CD4-positive, alpha-beta T cell treated with Interleukin-10 for 1 hour (primary cell): ENCODE measurements around the gene VPS33B.

Source experiments
- DNase-seq: peaks from one replicate; pipeline ENCODE4 v3.0.0-alpha.2; 2020

The VPS33B gene

DNA sequence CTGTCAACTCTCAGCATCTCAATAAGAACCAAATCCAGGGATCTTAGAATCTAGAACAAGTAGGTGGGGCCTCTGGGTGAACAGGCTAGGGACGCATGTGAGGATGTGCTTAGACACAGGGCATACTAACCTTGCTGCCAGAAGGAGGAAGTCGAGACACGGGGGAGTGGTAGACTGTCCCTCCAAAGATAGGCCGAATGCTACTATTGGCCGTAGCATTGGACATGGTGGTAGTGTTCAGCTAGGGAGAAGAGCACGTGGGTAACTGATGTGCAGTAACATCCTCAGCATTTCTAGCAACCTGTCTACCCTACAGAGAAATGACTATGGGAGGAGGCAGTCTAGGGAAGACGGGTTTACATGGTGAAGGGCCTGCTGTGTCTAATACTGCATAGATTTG is 52.1 kb downstream of the VPS33B start:
- DNase-seq: no peak

DNA sequence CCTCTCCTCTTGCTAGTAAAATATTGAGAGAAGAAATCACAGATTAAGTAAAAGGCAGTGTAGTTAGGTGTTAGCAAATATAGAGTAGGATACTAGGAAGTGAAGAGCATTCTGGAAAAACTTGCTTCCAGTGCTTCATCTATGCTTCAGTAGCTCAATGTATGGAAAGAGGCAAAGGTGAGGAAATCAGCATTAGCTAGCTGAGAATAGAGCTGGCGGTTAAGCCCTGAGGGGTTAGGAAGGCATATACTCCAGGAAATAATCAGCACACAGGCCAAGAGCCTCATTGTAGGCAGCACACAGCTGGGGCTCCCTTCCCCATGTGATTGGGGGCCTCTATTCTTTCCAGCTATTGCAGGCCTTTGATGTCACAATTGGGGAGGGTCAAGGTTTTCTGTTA is 54.0 kb downstream of the VPS33B start:
- DNase-seq: no peak

DNA sequence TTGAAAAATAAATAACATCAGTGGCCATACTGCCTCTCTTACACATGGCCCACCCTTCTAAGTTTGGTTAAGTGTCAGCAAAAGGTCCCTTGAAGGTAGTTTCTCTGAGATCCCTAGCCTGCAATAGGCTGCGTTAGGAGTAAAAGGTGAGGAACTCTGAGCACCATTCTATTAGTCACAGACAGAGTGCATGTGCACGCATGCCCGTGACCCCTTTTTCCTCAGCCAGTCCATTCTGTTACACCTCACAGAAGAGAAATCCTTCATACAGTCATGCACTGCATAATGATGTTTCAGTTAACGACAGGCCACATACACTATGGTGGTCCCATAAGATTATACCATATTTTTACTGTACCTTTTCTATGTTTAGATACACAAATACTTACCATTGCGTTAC is 55.2 kb downstream of the VPS33B start:
- no peak for DNase-seq

DNA sequence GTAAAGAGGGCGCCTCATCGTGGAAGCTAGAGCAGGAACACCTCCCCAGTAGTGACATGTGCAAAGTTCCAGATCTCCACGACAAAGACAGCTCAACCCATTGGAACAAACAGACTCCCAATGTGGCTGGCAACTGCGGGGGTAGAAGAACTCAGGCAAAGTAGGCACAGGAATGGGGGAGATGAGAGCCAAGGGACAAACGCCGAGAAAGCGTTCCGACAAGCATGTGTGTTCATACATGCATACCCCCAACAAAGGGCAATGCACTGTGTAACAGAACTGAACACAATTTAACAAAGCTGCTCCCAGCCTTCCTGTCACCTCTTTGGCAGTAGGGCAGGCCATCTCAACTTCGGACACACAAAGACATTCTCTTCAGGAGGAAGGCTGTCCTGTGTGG is 56.1 kb downstream of the VPS33B start:
- no peak for DNase-seq

DNA sequence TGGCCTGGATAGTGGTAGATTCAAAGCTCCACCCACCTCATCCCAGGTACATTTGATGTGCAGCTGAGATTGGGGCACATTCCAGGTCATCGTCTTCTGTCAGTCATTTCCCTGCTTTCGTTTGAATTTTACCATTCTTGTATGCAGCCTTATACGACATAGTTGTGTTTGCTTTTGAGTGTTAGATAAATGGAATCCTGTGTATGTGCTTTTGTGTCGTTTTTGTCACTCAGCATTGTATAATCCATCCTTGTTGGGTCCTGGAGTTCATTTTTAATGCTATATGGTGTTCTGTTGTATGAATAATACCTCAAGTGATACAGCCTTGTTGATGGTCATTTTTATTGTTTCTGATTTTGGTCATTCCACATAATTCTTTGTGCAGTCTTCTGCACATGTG is 60.4 kb downstream of the VPS33B start:
- no peak for DNase-seq

DNA sequence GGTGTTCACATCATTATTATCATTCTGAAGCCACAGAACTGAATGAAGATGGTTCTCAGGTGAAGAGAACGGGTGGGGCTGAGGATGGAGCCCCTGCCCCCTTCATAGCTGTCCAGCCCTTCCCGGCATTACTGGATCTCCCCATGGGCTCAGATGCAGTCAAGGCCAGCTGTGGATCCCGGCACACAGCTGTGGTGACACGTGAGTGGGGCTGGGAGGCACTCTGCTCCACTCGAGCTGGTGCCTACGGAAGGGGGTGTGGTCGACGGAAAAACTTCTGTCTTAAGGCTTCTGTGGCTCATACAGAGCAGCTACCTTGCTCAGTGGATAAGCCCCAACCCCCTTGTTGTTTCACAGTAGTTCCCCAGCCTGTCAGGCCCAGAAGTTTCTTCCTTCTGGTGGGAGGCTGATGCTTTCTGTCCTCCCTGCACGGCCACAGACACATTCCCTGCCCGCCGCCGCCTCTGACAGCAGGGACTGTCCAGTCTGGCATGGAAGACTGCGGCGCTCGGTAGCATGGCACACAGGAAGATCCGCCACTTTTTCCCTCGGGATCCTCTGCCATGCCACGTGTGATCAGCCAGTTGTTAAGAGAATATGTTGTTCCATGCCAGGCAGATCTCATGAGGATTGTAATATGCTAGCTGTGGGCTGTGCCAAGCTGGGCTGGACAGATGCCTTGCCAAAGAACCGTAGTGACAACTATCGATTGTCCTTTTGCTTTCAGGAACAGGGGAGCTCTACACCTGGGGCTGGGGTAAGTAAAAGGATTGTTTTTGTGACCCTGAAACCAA is 61.9 kb downstream of the VPS33B start:
- no peak for DNase-seq

DNA sequence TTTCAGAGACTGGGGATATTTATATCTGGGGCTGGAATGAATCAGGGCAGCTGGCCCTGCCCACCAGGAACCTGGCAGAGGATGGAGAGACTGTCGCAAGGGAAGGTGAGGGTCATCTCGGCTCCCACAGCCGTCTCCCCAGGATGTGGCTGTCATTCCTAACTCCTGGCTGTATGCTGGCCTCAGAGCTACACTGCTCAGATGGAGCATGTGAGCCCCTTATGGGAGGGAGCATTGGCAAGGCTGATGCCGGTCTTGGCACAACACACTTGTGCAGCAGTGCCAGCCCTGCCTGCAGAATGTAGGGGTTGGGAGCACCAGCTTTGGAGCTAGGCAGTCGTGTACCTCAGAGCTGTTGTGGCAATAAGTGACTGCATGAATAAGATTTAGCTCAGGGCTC is 62.5 kb downstream of the VPS33B start:
- DNase-seq: no peak

DNA sequence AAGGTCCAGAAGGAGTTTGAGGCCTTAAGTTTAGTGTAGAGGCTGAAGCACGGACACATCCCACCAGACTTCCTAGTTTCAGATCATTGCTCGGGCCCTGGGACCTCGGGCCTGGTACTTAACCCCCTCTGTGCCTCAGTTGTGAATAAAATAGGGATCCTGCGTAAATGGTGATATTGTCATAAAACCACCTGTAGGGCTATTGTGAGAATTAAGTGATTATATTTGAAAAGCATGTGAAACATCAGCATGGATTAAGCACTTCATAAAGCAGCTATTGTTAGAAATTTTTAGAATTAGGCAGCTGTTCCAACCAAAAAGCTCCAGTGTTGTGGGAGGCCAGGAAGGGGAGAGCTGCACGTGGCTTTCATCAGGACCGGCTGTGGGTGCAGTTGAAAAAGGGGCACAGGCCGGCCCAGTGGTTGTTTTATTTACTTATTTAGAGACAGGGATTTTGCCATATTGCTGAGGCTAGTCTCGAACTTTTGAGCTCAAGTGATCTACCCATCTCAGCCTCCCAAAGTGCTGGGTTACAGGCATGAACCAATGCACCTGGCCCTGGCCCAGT is 63.3 kb downstream of the VPS33B start:
- no peak for DNase-seq

DNA sequence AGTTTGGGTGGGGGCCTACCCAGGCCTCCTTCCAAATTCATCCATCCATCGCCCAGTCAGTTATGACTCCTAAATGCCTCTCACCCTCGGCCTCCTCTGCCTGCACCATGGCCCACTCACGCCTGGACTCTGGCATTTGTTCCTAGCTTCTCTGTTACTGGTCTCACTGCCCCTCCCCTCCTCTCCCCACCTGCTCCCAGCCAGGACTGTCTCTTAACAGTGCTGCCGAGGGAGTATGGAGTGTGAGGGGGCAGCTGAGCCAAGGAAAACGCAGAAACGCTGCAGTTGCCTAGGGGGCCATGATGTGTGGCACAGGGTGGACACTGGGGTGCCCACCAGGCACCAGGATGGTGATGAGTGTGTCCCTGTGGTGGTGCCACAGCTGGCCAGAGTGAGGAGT is 64.6 kb downstream of the VPS33B start:
- DNase-seq: no peak

DNA sequence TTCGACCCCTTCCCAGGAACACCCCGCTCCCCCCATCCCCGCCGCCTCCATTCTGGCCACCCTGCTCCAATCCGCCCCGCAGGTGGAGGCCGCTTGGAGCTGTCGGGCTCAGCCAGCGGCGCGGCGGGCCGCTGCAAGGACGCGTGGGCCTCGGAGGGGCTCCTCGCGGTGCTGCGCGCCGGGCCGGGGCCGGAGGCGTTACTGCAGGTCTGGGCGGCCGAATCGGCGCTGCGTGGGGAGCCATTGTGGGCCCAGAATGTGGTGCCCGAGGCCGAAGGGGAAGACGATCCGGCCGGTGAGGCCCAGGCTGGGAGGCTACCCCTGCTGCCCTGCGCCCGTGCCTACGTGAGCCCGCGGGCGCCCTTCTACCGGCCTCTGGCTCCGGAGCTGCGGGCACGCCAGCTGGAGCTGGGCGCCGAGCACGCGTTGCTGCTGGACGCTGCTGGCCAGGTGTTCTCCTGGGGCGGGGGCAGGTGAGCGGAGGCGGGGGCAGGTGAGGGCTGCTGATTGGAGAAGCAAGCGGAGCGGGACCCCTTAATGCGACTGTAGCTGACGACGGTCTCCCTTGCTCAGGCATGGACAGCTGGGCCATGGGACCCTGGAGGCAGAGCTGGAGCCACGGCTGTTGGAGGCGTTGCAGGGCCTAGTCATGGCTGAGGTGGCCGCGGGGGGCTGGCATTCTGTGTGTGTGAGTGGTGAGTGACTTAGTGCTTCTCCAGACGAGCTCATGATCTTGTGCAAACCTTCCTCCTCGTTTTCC is 65.2 kb downstream of the VPS33B start:
- no peak for DNase-seq

DNA sequence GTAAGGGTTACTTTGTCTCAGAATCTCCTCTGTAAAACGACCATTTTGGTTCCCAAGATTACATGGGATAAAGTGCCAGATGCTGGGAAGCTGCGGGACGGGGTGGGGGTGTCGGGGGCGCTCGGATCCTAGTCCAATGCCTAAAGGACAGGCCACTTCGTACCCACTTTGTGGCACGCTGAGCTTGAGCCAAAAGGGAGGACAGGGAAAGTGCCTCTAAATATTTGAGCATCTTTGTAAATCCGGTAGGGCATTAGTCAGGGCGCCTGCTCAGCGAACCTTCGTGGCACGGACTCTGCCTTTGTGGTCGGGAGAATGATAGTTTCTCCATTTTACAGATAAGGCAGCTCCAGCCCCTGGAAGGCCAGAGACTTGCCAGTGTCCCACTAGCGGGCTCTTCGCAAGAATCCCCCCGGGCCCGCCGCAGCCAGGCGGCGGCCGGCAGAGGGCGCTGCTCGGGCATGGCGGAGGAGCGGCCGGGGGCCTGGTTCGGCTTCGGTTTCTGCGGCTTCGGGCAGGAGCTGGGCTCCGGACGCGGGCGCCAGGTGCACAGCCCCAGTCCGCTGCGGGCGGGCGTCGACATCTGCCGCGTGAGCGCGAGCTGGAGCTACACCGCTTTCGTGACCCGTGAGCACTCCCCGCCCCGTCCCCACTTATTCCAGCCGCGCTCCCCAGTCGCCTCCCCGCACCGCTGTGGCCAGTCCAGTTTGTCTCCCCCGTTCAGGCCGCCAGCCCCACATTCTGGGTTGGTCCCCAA is 65.9 kb downstream of the VPS33B start:
- DNase-seq: peak; percentile 65

DNA sequence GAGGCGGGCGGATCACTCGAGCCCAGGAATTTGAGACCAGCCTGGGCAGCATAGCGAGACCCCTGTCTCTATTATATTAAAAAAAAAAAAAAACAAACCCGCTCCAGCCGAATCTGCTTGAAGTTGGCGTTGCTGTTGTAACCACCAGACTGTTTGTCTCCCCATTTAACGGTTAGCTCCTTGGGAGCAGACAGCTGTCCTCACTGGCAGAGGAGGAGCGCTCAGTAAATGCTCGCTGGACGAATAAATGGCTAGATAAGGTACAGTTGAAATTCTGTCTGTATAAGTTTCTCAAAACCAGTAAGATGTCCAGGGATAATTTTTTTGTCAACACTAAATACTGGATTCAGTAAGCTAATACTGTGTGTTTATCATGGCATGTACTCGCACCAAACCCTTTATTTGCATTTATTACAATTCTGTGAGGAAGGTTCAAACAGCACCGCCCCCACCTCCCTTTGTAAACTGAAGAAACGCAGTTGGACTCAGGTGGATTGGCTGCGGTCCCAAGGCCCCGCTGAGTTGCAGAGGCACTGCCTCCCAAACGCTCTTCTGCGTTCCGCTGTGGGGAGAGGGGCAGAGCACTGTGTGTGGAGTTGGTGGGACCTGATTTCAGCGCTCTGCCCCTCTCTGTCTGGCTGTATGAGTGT is 66.6 kb downstream of the VPS33B start:
- no peak for DNase-seq

DNA sequence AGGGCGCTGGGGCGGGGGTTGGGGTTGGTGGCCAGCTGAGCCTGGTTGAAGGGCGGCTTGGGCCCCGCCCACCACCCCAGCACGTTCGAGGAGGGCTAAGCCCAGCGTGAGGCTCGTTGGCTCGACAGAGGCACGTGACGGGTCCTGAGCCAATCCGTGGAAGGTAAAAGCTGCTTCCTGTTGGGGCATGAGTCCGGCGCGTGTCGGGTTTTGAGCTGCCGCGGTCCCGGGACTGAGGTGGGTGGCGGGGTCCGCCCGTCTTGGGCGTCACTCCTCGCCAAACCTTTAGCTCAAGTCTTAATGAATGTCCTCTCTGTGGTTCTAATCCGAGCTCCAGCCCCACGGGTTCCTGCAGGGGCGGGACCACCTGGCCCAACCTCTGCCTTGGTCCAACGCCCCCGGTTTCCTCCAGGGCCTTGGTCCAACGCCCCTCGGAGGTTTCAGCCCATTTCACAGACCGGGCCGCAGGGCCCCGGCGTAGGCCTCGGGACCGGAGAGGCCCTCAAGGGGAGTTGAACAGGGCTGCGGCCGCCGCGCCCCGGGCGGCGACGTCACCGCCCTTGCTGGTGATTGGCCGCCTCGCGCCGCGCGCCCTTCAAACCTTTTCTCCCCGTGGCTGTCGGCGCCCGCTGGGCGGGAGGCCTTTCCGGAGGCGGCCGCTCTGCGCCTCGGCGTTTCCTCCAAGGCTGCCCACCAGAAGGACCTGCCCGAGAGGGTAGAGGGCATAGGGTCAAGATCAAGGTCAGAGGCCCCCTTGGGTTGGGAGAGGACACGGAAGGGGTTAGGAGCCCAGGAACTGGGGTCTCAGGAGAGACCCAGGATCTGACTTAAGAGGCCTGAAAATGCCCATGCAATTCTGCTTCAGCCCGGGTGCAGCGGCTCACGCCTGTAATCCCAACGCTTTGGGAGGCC is 67.4 kb downstream of the VPS33B start, which contains the start of gene RCCD1:
RCCD1 (plus strand) TSS at position 173 of the 912 bp plus-strand sequence. CDS start 1,851 bp downstream, outside the sequence.
- peak; percentile 90 for DNase-seq

DNA sequence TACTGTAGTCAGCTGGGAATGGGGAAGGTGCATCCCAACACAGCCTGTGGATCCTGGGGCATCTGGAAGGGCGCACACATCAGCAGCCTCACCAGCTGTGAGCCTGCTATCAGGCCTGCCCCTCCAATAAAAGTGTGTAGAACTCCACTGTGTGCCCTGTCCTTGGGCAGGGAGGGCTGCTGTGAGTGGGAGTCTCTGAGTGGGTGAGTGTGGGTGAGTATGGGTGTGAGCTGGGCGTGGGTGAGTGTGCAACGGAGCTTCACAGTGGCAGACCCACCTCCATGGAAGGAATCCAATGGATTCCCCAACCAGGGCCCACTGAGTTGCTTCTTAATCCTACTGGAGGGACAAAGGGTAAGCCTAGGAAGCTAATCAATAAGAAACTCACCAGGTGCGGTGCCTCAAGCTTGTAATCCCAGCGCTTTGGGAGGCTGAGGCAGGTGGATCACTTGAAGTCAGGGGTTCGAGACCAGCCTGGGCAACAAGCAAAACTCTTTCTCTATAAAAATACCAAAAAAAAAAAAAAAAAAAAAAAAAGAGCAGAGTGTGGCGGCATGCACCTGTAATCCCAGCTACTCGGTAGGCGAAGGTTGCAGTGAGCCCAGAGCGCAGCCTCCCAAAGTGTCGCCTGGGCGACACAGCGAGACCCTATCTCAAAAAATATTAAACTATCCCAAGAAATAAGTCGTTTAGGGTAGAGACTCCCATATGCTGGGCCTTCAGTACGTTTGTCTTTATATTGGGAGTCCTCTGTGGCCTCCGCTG is 68.3 kb downstream of the VPS33B start:
- DNase-seq: no peak

DNA sequence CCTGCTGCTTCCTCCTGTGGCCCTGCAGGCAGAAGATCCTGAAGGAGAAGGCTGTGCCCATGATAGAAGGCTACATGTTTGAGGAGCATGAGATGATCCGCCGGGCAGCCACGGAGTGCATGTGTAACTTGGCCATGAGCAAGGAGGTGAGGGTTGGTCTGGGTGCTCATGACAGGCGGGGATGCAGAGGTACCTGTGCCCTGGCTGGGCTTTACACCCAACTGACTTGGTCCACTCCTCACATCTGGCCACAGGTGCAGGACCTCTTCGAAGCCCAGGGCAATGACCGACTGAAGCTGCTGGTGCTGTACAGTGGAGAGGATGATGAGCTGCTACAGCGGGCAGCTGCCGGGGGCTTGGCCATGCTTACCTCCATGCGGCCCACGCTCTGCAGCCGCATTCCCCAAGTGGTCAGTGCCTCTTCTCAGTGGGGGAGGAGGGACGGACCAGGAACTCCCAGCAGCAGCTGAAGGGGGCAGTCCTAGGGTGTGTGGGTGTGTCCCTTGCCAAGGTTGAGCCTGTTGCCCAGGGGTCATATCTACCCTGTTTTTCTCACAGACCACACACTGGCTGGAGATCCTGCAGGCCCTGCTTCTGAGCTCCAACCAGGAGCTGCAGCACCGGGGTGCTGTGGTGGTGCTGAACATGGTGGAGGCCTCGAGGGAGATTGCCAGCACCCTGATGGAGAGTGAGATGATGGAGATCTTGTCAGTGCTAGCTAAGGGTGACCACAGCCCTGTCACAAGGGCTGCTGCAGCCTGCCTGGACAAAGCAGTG is 69.3 kb downstream of the VPS33B start:
- DNase-seq: no peak

DNA sequence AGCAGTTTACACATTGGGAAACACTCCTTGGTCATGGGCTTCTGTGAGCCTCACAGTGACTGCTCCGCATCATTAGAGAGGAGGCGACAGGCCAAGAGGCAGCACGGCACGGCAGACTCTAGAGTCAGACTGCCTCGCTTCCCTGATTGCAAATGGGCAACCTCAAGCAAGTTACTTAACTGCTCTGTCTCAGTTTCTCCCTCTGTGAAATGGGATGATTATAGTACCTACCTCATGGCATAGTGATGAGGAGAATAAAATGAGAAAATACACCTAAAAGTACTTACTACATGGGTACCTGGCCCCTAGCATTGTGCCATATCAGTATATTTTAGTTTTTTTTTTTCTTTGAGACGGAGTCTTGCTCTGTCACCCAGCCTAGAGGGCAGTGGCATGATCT is 71.7 kb downstream of the VPS33B start:
- no peak for DNase-seq

DNA sequence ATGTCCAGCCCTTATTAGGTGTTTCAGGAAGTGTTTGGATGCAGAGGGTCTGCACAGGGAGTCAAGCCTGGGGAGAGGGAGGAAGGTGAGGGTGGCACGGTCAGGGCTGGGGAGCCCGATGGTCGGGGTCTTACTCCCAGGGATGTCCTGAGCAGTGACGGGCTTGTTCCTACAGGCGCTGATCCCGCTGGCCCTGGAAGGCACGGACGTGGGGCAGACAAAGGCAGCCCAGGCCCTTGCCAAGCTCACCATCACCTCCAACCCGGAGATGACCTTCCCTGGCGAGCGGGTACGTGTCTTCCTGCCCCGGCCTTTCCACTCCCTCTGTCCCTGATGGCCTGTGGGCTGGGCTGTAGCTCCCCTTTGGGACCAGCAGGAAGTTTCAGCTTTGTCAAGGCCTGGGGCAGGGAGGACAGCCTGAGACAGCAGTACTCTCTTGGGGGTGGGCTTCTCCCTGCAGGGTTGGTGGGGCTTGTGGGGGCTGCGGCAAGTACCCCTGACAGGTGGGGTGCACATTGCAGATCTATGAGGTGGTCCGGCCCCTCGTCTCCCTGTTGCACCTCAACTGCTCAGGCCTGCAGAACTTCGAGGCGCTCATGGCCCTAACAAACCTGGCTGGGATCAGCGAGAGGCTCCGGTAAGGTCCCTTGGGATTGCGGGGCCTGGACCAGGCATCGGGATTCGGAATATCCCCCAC is 72.3 kb downstream of the VPS33B start:
- DNase-seq: no peak
